Body of pancreas (tissue), 4 donors: Measurements from ENCODE around the gene ADAP2. TPM values are rescaled to one million over a fixed set of nuclear protein-coding genes. Genes with fewer than 3 reads are reported as not detected.
"Not testable (repeated sequence)": the region's sequence is repeated elsewhere in the genome, so short reads cannot be mapped to it uniquely, and the experiment has no call there.

Experiments used
- ATAC-seq: fragments of 150-250 bp; one replicate; pipeline ENCODE4 v1.9.1; 2016
- DNase-seq, 4 donors: peaks; one replicate each; pipeline ENCODE4 v3.0.0-alpha.2; 2019
- H3K27ac ChIP-seq, 4 donors: fragments of 200-600 bp; sonication (generic); 1 replicate in 3 of 4; 2 replicates in 1 of 4; pipeline versions ENCODE4 v1.5.1 to v1.6.1; 2016 to 2019; ENCODE audit warnings: mild to moderate bottlenecking in 1 of 4, mixed read lengths in 1 of 4, moderate library complexity in 1 of 4
- H3K27me3 ChIP-seq, 2 donors: fragments of 200-600 bp; sonication (generic); one replicate each; pipeline ENCODE4 v1.6.0; 2016; ENCODE audit warnings: mild to moderate bottlenecking in 1 of 2
- H3K36me3 ChIP-seq, 2 donors: fragments of 200-600 bp; sonication (generic); replicated peaks in 1 of 2; 2 replicates each; pipeline ENCODE4 v1.5.1; 2016; ENCODE audit warnings: low read depth in 2 of 2; ENCODE audit not compliant: insufficient read depth in 1 of 2
- H3K4me1 ChIP-seq: fragments of 200-600 bp; sonication (generic); one replicate; pipeline ENCODE4 v1.6.0; 2016
- H3K4me3 ChIP-seq, 2 donors: fragments of 200-600 bp; sonication (generic); 1 replicate in 1 of 2; 2 replicates in 1 of 2; pipeline ENCODE4 v1.5.1; 2016 to 2019
- H3K9me3 ChIP-seq, 3 donors: fragments of 200-600 bp; sonication (generic); 1 replicate in 2 of 3; 2 replicates in 1 of 3; pipeline ENCODE4 v1.5.1; 2016
- CTCF ChIP-seq, 7 experiments: fragments of 450-650 bp in 4 of 7; fragments of 200-600 bp in 3 of 7; sonication (generic) in 3 of 7; IDR thresholded peaks; one replicate each; pipeline ENCODE4 v1.5.1; 2016 to 2019; ENCODE audit warnings: antibody characterized with exemption in 7 of 7
- POLR2A ChIP-seq, 3 donors: fragments of 450-650 bp; IDR thresholded peaks; one replicate each; pipeline ENCODE4 v1.6.1; 2016; ENCODE audit warnings: antibody characterized with exemption in 3 of 3, mild to moderate bottlenecking in 2 of 3
- WGBS, 2 donors: methylation state at CpG; one replicate each; pipeline ENCODE4 v1.1.5; 2017; 5-methylcytosine and 5-hydroxymethylcytosine counted together
- intact Hi-C: fragments of 100-400 bp; cut with DNase I; formaldehyde crosslinking; loops from one replicate; pipeline ENCODE4 v1.15.1; 2023
- total RNA-seq, 2 donors: library from RNA; depleted of rRNA; stranded (reverse); fragments of >200 nt; gene quantifications; one replicate each; pipeline ENCODE4 v1.1.0, GENCODE V29; 2016

The ADAP2 gene
- total RNA-seq, 2 donors from 2014 or later, result 13.7 to 14.8 TPM

GRCh38 chr17:30906101-30906911 lies 15.4 kb upstream of the ADAP2 start, which contains the start of gene TEFM:
Gene TEFM (minus strand): TSS chr17:30906238. CDS start chr17:30906198, 40 bp downstream.
- Histone ChIP-seq H3K36me3 (no peaks in the 10 kb centered on the region), H3K4me1 (peaks cover 17% of the 10 kb centered on the region), H3K4me3 (peak within 1 kb of the TSS; percentile 74 to 78), H3K9me3 (no peaks in the 10 kb centered on the region), H3K27me3 (no peaks in the 10 kb centered on the region), H3K27ac (peak within 1 kb of the TSS; percentile 48 to 87 (median 82))
- TF ChIP-seq CTCF (IDR thresholded peaks at IDR 0.05) (peak in 2 of 7 experiments; percentile 4 to 10), POLR2A (IDR thresholded peaks at IDR 0.05) (peak; percentile 54 to 88 (median 77))
- intact Hi-C loops, result no loop called here
- DNase-seq (peak; percentile 86 to 90 (median 88)), ATAC-seq (peak; percentile 96)
- WGBS, 2 donors, result 0 to 1% methylated on average over 25 to 47 of the region's 47 CpGs

GRCh38 chr17:30908717-30909420 lies 12.9 kb upstream of the ADAP2 start:
- H3K27me3 ChIP-seq, result no peaks in the 10 kb centered on the region
- TF ChIP-seq POLR2A (IDR thresholded peaks at IDR 0.05) (no peak), CTCF (IDR thresholded peaks at IDR 0.05) (no peak)
- H3K36me3 ChIP-seq, result no peaks in the 10 kb centered on the region
- ATAC-seq (no peak), DNase-seq (no peak)
- no peak overlapping the region for H3K27ac ChIP-seq
- H3K4me1 ChIP-seq, result peaks cover 17% of the 10 kb centered on the region
- H3K4me3 ChIP-seq, result no peak overlapping the region
- no peaks in the 10 kb centered on the region for H3K9me3 ChIP-seq
- intact Hi-C loops, result no loop called here
- WGBS, 2 donors, result 72 to 80% methylated on average over 3 of the region's 3 CpGs

- H3K4me3 ChIP-seq, DNase-seq, H3K9me3 ChIP-seq, H3K27me3 ChIP-seq, intact Hi-C loops, H3K36me3 ChIP-seq, ATAC-seq, H3K27ac ChIP-seq: not testable (repeated sequence)
- 92 to 94% methylated on average over 7 of the region's 7 CpGs for WGBS, 2 donors
- peaks cover 15% of the 10 kb centered on the region for H3K4me1 ChIP-seq
These were observed 11.6 kb upstream of the ADAP2 start for GRCh38 chr17:30910151-30910550.

GRCh38 chr17:30913955-30914354 lies 7.8 kb upstream of the ADAP2 start:
- DNase-seq (no peak), ATAC-seq (no peak)
- Histone ChIP-seq H3K9me3 (no peaks in the 10 kb centered on the region), H3K27ac (no peak overlapping the region), H3K4me3 (no peak overlapping the region), H3K4me1 (peaks cover 9% of the 10 kb centered on the region), H3K36me3 (no peaks in the 10 kb centered on the region), H3K27me3 (no peaks in the 10 kb centered on the region)
- TF ChIP-seq CTCF (IDR thresholded peaks at IDR 0.05), result no peak
- no peak for TF ChIP-seq POLR2A (IDR thresholded peaks at IDR 0.05)
- intact Hi-C loops, result no loop called here

GRCh38 chr17:30915833-30916611 lies 5.7 kb upstream of the ADAP2 start:
- no peaks in the 10 kb centered on the region for H3K27me3 ChIP-seq
- H3K4me3 ChIP-seq, result no peak overlapping the region
- WGBS, 2 donors, result 54 to 55% methylated on average over 5 of the region's 5 CpGs
- intact Hi-C loops, result no loop called here
- TF ChIP-seq POLR2A (IDR thresholded peaks at IDR 0.05), result no peak
- TF ChIP-seq CTCF (IDR thresholded peaks at IDR 0.05), result no peak
- no peak overlapping the region for H3K27ac ChIP-seq
- peaks cover 9% of the 10 kb centered on the region for H3K4me1 ChIP-seq
- no peak for DNase-seq
- no peaks in the 10 kb centered on the region for H3K36me3 ChIP-seq
- no peak for ATAC-seq
- no peaks in the 10 kb centered on the region for H3K9me3 ChIP-seq
